GM12878 (cell line): ENCODE data around the gene BOLA1. TPM values are rescaled to one million over a fixed set of nuclear protein-coding genes. Genes with fewer than 3 reads are reported as not detected.

Source experiments
- ATAC-seq: fragments of 200-7000 bp; cut with Tn5 transposase; 3 replicates; pipeline ENCODE4 v1.9.1; 2020; ENCODE audit warnings: mild to moderate bottlenecking, moderate library complexity
- BruUV-seq: library from RNA; stranded (reverse); fragments of 400-500 nt; replicated peaks from 2 replicates; lab custom pipeline; 2021; lab: Mats Ljungman, UMichigan
- CTCF ChIA-PET: fragments of 300-600 bp; sonication (Branson Sonifier 250); formaldehyde crosslinking; extraction: SDS; loops from one replicate; lab custom pipeline; 2021; ENCODE audit warnings: inconsistent platforms; lab: Yijun Ruan, JAX
- POLR2A ChIA-PET: fragments of 350-600 bp; formaldehyde crosslinking; extraction: SDS; loops from one replicate; lab custom pipeline; 2021; ENCODE audit warnings: inconsistent platforms; lab: Charles Lee
- RAD21 ChIA-PET: fragments of 300-600 bp; sonication (Branson Sonifier 250); formaldehyde crosslinking; loops from one replicate; lab custom pipeline; 2023; ENCODE audit warnings: antibody characterized with exemption; ENCODE audit not compliant: unreplicated experiment; lab: Charles Lee
- SMC1A ChIA-PET: fragments of 300-600 bp; sonication (Branson Sonifier 250); formaldehyde crosslinking; loops from one replicate; lab custom pipeline; 2023; ENCODE audit not compliant: unreplicated experiment, uncharacterized antibody; lab: Charles Lee
- DNase-seq: peaks from one replicate; pipeline ENCODE4 v3.0.0-alpha.2; 2011; ENCODE audit warnings: low read depth, low spot score
- FAIRE-seq: peaks from 3 replicates; lab custom pipeline; 2011; peaks lifted over from hg19 to GRCh38; lab: Jason Lieb, UNC
- H2AFZ ChIP-seq: 2 replicates; pipeline ENCODE4 v1.6.0; 2011; ENCODE audit warnings: low read depth, low read length, control low read depth; ENCODE audit not compliant: control insufficient read depth
- H3K27ac ChIP-seq: 2 replicates; pipeline ENCODE4 v1.5.1; 2011; ENCODE audit warnings: control low read depth; ENCODE audit not compliant: control insufficient read depth, insufficient read depth
- H3K27me3 ChIP-seq, 2 experiments: replicated peaks in 1 of 2; 2 replicates each; pipeline versions ENCODE4 v1.6.0 to v1.6.1; 2011; ENCODE audit warnings: low read length in 1 of 2; ENCODE audit not compliant: control insufficient read depth in 2 of 2, insufficient read depth in 2 of 2
- H3K36me3 ChIP-seq, 2 experiments: 2 replicates each; pipeline ENCODE4 v1.5.1; 2011; ENCODE audit warnings: low read length in 1 of 2; ENCODE audit not compliant: control insufficient read depth in 2 of 2, insufficient read depth in 2 of 2
- H3K4me1 ChIP-seq: 2 replicates; pipeline ENCODE4 v1.6.1; 2011; ENCODE audit warnings: mild to moderate bottlenecking, low read length, moderate library complexity, mixed read lengths; ENCODE audit not compliant: control insufficient read depth, insufficient read depth
- H3K4me2 ChIP-seq: 2 replicates; pipeline ENCODE4 v1.6.0; 2011; ENCODE audit warnings: control low read depth; ENCODE audit not compliant: control insufficient read depth, insufficient read depth
- H3K4me3 ChIP-seq: fragments of 200-600 bp; sonication (generic); 2 replicates; pipeline ENCODE4 v1.5.1; 2016
- H3K79me2 ChIP-seq: 2 replicates; pipeline ENCODE4 v1.6.0; 2011; ENCODE audit warnings: low read length; ENCODE audit not compliant: control insufficient read depth, insufficient read depth
- H3K9ac ChIP-seq: 2 replicates; pipeline ENCODE4 v1.8.0; 2011; ENCODE audit warnings: low read length, control low read depth, mixed read lengths; ENCODE audit not compliant: control insufficient read depth, insufficient read depth
- H3K9me3 ChIP-seq: replicated peaks from 3 replicates; pipeline ENCODE4 v1.5.1; 2011; ENCODE audit warnings: mild to moderate bottlenecking, low read length; ENCODE audit not compliant: control insufficient read depth, insufficient read depth
- H4K20me1 ChIP-seq: 2 replicates; pipeline ENCODE4 v1.6.0; 2011; ENCODE audit not compliant: control insufficient read depth, insufficient read depth
- CEBPB ChIP-seq, 2 experiments: fragments of 150-350 bp in 1 of 2; IDR thresholded peaks; 2 replicates each; pipeline ENCODE4 v1.6.1; 2012 to 2014; ENCODE audit warnings: low read depth in 2 of 2, low read length in 2 of 2, borderline replicate concordance in 1 of 2, inconsistent platforms in 1 of 2
- DPF2 ChIP-seq: fragments of 450-650 bp; IDR thresholded peaks from 2 replicates; pipeline ENCODE4 v1.6.1; 2017; ENCODE audit warnings: mild to moderate bottlenecking
- JUND ChIP-seq: IDR thresholded peaks from 2 replicates; pipeline ENCODE4 v1.6.1; 2012; ENCODE audit warnings: low read depth, mild to moderate bottlenecking, low read length, improper control_type of control experiment, moderate library complexity
- NFXL1 ChIP-seq: fragments of 450-650 bp; IDR thresholded peaks from 2 replicates; pipeline ENCODE4 v1.6.1; 2017; ENCODE audit warnings: antibody characterized with exemption, mild to moderate bottlenecking, borderline replicate concordance
- NR2C2 ChIP-seq: IDR thresholded peaks from 2 replicates; pipeline ENCODE4 v1.6.1; 2011; ENCODE audit warnings: borderline replicate concordance, low read depth; ENCODE audit not compliant: control insufficient read depth, insufficient read length
- PAX5 ChIP-seq: IDR thresholded peaks from 2 replicates; pipeline ENCODE4 v1.6.1; 2011; ENCODE audit warnings: low read depth, low read length, borderline replicate concordance
- POLR2AphosphoS5 ChIP-seq: IDR thresholded peaks from 2 replicates; pipeline ENCODE4 v1.6.1; 2011; ENCODE audit warnings: mild to moderate bottlenecking, low read length, inconsistent platforms
- RCOR1 ChIP-seq: conservative IDR thresholded peaks from 2 replicates; pipeline ENCODE4 v1.6.1; 2012; ENCODE audit warnings: low read depth, low read length, improper control_type of control experiment
- RUNX3 ChIP-seq: IDR thresholded peaks from 2 replicates; pipeline ENCODE4 v1.6.1; 2012; ENCODE audit warnings: low read length, inconsistent platforms
- SMAD1 ChIP-seq: fragments of 450-650 bp; IDR thresholded peaks from 2 replicates; pipeline ENCODE4 v1.6.1; 2018; ENCODE audit warnings: mild to moderate bottlenecking, low read depth; ENCODE audit not compliant: partially characterized antibody
- SMAD5 ChIP-seq: IDR thresholded peaks from 2 replicates; pipeline ENCODE4 v1.6.1; 2016; ENCODE audit warnings: antibody characterized with exemption, low read depth
- WGBS: methylation state at CpG from one replicate; pipeline ENCODE4 v1.1.6; 2016; ENCODE audit warnings: low lambda C conversion rate; ENCODE audit not compliant: insufficient replicate concordance, insufficient coverage; ENCODE audit errors: missing lambda C conversion rate; 5-methylcytosine and 5-hydroxymethylcytosine counted together
- in situ Hi-C: fragments of 300-500 bp; cut with MboI; formaldehyde crosslinking; loops from 9 replicates; pipeline ENCODE4 v1.14.3; 2018; ENCODE audit warnings: mixed read lengths
- intact Hi-C: fragments of 100-400 bp; cut with micrococcal nuclease; formaldehyde crosslinking; loops from one replicate; pipeline ENCODE4 v1.14.2; 2022; ENCODE audit not compliant: unreplicated experiment
- polyA plus RNA-seq, 11 experiments: library from polyadenylated mRNA; depleted of rRNA in 4 of 11; unstranded in 6 of 11; stranded (reverse) in 5 of 11; fragments of >200 nt; fragmentation: Nextera tagmentation in 4 of 11; fragmentation: Illumina TruSeq in 1 of 11; extraction: Ambion mirVana in 4 of 11; extraction: Trizol in 1 of 11; gene quantifications; 1 replicate in 1 of 11; 2 replicates in 10 of 11; pipeline versions ENCODE4 v1.2.1 to v1.2.3, GENCODE V29; 2011 to 2016; ENCODE audit warnings: inconsistent platforms in 2 of 11, missing spikeins in 2 of 11, low read depth in 1 of 11
- total RNA-seq, 4 experiments: library from RNA; depleted of rRNA in 3 of 4; stranded (reverse); fragments of >200 nt in 3 of 4; fragmentation: Illumina TruSeq in 1 of 4; extraction: Trizol in 1 of 4; gene quantifications; 2 replicates each; pipeline versions ENCODE4 v1.2.1 to v1.2.3, GENCODE V29; 2013 to 2021
- TF ChIP-seq, protein P1 (sequence below): IDR thresholded peaks from 2 replicates; pipeline ENCODE4 v1.6.1; 2012; ENCODE audit warnings: low read length, inconsistent platforms
- TF ChIP-seq, protein P2 (sequence below): IDR thresholded peaks from 2 replicates; pipeline ENCODE4 v1.6.1; 2012; ENCODE audit warnings: low read depth, low read length, improper control_type of control experiment
- TF ChIP-seq, protein P3 (sequence below): fragments of 150-350 bp; IDR thresholded peaks from 2 replicates; pipeline ENCODE4 v1.6.1; 2016; ENCODE audit warnings: low read depth, low read length
- TF ChIP-seq, protein P4 (sequence below): IDR thresholded peaks from 2 replicates; pipeline ENCODE4 v1.6.1; 2011; ENCODE audit warnings: low read depth, mild to moderate bottlenecking, low read length, moderate library complexity, borderline replicate concordance; ENCODE audit errors: extremely low read depth

Gene BOLA1
- total and polyA plus RNA-seq, 10 of the 15 experiments (the other 5 are each of a cell fraction or from before 2014, with no cell fraction given): 0.74 to 18.7 (median 11.3) TPM

DNA sequence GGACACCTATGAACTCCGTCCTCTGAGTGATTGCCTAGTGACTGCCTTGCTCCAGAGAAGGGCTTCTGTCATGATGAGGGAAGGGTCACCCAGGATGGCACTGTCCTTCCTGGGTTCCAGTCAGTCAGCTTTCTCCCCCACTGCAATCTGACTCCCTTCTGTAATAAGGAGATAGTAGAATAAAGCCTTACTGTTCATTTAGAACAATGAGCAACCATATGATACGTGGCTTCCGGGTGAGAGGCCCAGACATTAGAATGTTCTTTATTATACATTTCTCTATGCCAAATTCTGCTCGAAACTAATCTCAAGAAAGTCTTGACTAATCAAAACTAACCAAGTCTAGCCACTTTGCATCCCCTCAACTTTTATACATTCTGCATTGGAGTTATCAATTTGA lies 45.8 kb downstream of the BOLA1 start:
- no peak overlapping the region for H3K4me3 ChIP-seq
- ChIA-PET SMC1A (no interaction called here), RAD21 (no interaction called here), CTCF (no interaction called here), POLR2A (no interaction called here)
- H3K79me2 ChIP-seq: no peaks in the 10 kb centered on the region
- no peaks in the 10 kb centered on the region for H3K4me1 ChIP-seq
- FAIRE-seq (no peak), ATAC-seq (no peak), DNase-seq (no peak)
- H3K36me3 ChIP-seq: peaks cover 9 to 24% of the 10 kb centered on the region in 2 experiments
- H3K27me3 ChIP-seq: no peaks in the 10 kb centered on the region
- no peaks in the 10 kb centered on the region for H3K9me3 ChIP-seq
- no peak overlapping the region for H3K4me2 ChIP-seq
- in situ Hi-C loops: no loop called here
- no peaks in the 10 kb centered on the region for H4K20me1 ChIP-seq
- WGBS: 82% methylated on average over 4 of the region's 4 CpGs
- H3K27ac ChIP-seq: no peak overlapping the region
- intact Hi-C loops: no loop called here
- no peak overlapping the region for H2AFZ ChIP-seq
- BruUV-seq: no TSS peak
- H3K9ac ChIP-seq: no peak overlapping the region
- no peak for TF ChIP-seq DPF2
- TF ChIP-seq, protein P1, sequence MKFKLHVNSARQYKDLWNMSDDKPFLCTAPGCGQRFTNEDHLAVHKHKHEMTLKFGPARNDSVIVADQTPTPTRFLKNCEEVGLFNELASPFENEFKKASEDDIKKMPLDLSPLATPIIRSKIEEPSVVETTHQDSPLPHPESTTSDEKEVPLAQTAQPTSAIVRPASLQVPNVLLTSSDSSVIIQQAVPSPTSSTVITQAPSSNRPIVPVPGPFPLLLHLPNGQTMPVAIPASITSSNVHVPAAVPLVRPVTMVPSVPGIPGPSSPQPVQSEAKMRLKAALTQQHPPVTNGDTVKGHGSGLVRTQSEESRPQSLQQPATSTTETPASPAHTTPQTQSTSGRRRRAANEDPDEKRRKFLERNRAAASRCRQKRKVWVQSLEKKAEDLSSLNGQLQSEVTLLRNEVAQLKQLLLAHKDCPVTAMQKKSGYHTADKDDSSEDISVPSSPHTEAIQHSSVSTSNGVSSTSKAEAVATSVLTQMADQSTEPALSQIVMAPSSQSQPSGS: no peak
- no peak for TF ChIP-seq SMAD5
- no peak for TF ChIP-seq SMAD1
- TF ChIP-seq RCOR1: no peak
- TF ChIP-seq, protein P2, sequence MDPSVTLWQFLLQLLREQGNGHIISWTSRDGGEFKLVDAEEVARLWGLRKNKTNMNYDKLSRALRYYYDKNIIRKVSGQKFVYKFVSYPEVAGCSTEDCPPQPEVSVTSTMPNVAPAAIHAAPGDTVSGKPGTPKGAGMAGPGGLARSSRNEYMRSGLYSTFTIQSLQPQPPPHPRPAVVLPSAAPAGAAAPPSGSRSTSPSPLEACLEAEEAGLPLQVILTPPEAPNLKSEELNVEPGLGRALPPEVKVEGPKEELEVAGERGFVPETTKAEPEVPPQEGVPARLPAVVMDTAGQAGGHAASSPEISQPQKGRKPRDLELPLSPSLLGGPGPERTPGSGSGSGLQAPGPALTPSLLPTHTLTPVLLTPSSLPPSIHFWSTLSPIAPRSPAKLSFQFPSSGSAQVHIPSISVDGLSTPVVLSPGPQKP: no peak
- TF ChIP-seq NR2C2: no peak
- TF ChIP-seq RUNX3: no peak
- TF ChIP-seq POLR2AphosphoS5: no peak
- TF ChIP-seq NFXL1: no peak
- TF ChIP-seq PAX5: no peak
- TF ChIP-seq CEBPB (IDR thresholded peaks at IDR 0.05; ENCODE audit: borderline replicate concordance in 1 of 2, low read depth in 2 of 2, low read length in 2 of 2): no peak
- TF ChIP-seq, protein P3, sequence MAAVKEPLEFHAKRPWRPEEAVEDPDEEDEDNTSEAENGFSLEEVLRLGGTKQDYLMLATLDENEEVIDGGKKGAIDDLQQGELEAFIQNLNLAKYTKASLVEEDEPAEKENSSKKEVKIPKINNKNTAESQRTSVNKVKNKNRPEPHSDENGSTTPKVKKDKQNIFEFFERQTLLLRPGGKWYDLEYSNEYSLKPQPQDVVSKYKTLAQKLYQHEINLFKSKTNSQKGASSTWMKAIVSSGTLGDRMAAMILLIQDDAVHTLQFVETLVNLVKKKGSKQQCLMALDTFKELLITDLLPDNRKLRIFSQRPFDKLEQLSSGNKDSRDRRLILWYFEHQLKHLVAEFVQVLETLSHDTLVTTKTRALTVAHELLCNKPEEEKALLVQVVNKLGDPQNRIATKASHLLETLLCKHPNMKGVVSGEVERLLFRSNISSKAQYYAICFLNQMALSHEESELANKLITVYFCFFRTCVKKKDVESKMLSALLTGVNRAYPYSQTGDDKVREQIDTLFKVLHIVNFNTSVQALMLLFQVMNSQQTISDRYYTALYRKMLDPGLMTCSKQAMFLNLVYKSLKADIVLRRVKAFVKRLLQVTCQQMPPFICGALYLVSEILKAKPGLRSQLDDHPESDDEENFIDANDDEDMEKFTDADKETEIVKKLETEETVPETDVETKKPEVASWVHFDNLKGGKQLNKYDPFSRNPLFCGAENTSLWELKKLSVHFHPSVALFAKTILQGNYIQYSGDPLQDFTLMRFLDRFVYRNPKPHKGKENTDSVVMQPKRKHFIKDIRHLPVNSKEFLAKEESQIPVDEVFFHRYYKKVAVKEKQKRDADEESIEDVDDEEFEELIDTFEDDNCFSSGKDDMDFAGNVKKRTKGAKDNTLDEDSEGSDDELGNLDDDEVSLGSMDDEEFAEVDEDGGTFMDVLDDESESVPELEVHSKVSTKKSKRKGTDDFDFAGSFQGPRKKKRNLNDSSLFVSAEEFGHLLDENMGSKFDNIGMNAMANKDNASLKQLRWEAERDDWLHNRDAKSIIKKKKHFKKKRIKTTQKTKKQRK: no peak
- no peak for TF ChIP-seq JUND
- TF ChIP-seq, protein P4, sequence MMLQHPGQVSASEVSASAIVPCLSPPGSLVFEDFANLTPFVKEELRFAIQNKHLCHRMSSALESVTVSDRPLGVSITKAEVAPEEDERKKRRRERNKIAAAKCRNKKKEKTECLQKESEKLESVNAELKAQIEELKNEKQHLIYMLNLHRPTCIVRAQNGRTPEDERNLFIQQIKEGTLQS: no peak
